Measurements from ENCODE around the gene IRX3. TPM values are rescaled to one million over a fixed set of nuclear protein-coding genes. Genes with fewer than 3 reads are reported as not detected.

IRX3 gene
- total RNA-seq, 1 donor from 2014 or later = 3.2 TPM

DNA sequence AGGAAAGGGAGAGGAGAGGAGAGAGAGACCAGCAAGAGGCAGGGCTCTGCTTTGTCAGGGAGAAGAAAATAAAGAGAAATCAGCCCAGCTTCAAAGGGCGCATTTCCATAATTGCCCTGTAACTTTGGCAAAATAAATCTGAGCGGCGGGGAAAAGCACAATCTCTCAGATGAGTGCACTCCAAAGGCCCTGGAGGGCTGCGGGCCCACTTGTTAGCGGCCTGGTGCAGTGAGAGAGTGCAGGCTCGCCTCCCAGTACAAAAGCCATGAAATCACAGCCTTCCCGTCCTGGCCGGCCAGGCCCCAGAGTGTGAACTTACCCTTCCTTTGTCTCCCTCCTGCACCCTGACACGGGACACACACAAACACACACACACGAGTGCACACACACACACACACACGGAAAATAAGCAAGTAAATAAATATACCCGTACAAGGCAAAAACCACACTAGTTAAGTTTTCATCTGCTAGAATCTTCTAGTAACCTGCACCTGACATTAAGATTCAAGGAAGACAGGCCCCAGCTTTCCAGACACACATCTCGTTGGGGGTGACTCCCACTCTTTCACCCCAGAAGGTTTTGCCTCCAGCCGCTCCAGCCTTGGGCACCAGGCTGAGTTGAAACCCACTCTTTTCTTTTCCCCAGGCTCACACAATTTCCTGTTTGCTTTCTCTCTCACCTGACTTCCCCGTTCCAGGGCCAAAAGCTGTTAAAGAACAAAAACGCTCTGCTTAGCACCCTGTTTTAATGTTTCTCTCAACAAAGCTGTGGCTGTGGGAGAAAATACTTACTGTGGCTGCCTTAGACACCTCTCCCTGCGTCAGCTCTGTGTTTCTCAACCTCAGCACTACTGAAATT, 8.5 kb downstream of the IRX3 start:
- Histone ChIP-seq H3K36me3 (ENCODE audit: control insufficient read depth, insufficient read depth, low read length) (no peaks in the 10 kb centered on the region), H3K4me3 (ENCODE audit: low read depth, low read length) (no peak overlapping the region), H3K27me3 (ENCODE audit: control insufficient read depth, insufficient read depth, low read length) (peaks cover 18% of the 10 kb centered on the region)
- TF ChIP-seq, protein P1, sequence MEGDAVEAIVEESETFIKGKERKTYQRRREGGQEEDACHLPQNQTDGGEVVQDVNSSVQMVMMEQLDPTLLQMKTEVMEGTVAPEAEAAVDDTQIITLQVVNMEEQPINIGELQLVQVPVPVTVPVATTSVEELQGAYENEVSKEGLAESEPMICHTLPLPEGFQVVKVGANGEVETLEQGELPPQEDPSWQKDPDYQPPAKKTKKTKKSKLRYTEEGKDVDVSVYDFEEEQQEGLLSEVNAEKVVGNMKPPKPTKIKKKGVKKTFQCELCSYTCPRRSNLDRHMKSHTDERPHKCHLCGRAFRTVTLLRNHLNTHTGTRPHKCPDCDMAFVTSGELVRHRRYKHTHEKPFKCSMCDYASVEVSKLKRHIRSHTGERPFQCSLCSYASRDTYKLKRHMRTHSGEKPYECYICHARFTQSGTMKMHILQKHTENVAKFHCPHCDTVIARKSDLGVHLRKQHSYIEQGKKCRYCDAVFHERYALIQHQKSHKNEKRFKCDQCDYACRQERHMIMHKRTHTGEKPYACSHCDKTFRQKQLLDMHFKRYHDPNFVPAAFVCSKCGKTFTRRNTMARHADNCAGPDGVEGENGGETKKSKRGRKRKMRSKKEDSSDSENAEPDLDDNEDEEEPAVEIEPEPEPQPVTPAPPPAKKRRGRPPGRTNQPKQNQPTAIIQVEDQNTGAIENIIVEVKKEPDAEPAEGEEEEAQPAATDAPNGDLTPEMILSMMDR (IDR thresholded peaks at IDR 0.05; ENCODE audit: insufficient read depth, low read length, poor library complexity, severe bottlenecking) = no peak
- DNase-seq (ENCODE audit: low read depth) = no peak

GRCh38 chr16:54275956-54276355, 10.6 kb downstream of the IRX3 start:
- Histone ChIP-seq H3K27me3 (ENCODE audit: control insufficient read depth, insufficient read depth, low read length) (peaks cover 4% of the 10 kb centered on the region), H3K4me3 (ENCODE audit: low read depth, low read length) (no peak overlapping the region), H3K36me3 (ENCODE audit: control insufficient read depth, insufficient read depth, low read length) (no peaks in the 10 kb centered on the region)
- no peak for DNase-seq (ENCODE audit: low read depth)
- TF ChIP-seq, protein P1 (IDR thresholded peaks at IDR 0.05; ENCODE audit: insufficient read depth, low read length, poor library complexity, severe bottlenecking) = no peak

GRCh38 chr16:54273566-54273965, 13.0 kb downstream of the IRX3 start:
- DNase-seq (ENCODE audit: low read depth) = no peak
- H3K27me3 ChIP-seq (ENCODE audit: control insufficient read depth, insufficient read depth, low read length) = no peaks in the 10 kb centered on the region
- TF ChIP-seq, protein P1 (IDR thresholded peaks at IDR 0.05; ENCODE audit: insufficient read depth, low read length, poor library complexity, severe bottlenecking) = no peak
- H3K4me3 ChIP-seq (ENCODE audit: low read depth, low read length) = no peak overlapping the region
- no peaks in the 10 kb centered on the region for H3K36me3 ChIP-seq (ENCODE audit: control insufficient read depth, insufficient read depth, low read length)

GRCh38 chr16:54270711-54271110, 15.9 kb downstream of the IRX3 start:
- H3K4me3 ChIP-seq (ENCODE audit: low read depth, low read length) = no peak overlapping the region
- no peak for DNase-seq (ENCODE audit: low read depth)
- no peaks in the 10 kb centered on the region for H3K36me3 ChIP-seq (ENCODE audit: control insufficient read depth, insufficient read depth, low read length)
- no peaks in the 10 kb centered on the region for H3K27me3 ChIP-seq (ENCODE audit: control insufficient read depth, insufficient read depth, low read length)
- TF ChIP-seq, protein P1 (IDR thresholded peaks at IDR 0.05; ENCODE audit: insufficient read depth, low read length, poor library complexity, severe bottlenecking) = no peak

- TF ChIP-seq, protein P1 (IDR thresholded peaks at IDR 0.05; ENCODE audit: insufficient read depth, low read length, poor library complexity, severe bottlenecking) = no peak
- no peaks in the 10 kb centered on the region for H3K27me3 ChIP-seq (ENCODE audit: control insufficient read depth, insufficient read depth, low read length)
- H3K36me3 ChIP-seq (ENCODE audit: control insufficient read depth, insufficient read depth, low read length) = no peaks in the 10 kb centered on the region
- no peak overlapping the region for H3K4me3 ChIP-seq (ENCODE audit: low read depth, low read length)
- no peak for DNase-seq (ENCODE audit: low read depth)
Observed at GRCh38 chr16:54269461-54269860, 17.1 kb downstream of the IRX3 start.

- TF ChIP-seq, protein P1 (IDR thresholded peaks at IDR 0.05; ENCODE audit: insufficient read depth, low read length, poor library complexity, severe bottlenecking) = no peak
- no peak for DNase-seq (ENCODE audit: low read depth)
- Histone ChIP-seq H3K27me3 (ENCODE audit: control insufficient read depth, insufficient read depth, low read length) (no peaks in the 10 kb centered on the region), H3K36me3 (ENCODE audit: control insufficient read depth, insufficient read depth, low read length) (no peaks in the 10 kb centered on the region), H3K4me3 (ENCODE audit: low read depth, low read length) (no peak overlapping the region)
Observed at GRCh38 chr16:54268766-54269165, 17.8 kb downstream of the IRX3 start.

All from kidney epithelial cell (primary cell).